GM21390 (cell line): ENCODE results near the gene RGCC.

Experiments used
- ATAC-seq: cut with Tn5 transposase; IDR thresholded peaks from one replicate; pipeline ENCODE4 v1.9.1; 2021; ENCODE audit not compliant: unreplicated experiment

RGCC gene

GRCh38 chr13:41514853-41515395, 57.6 kb downstream of the RGCC start:
- ATAC-seq, result no peak

- ATAC-seq, result no peak
Observed at GRCh38 chr13:41515491-41516139, 58.3 kb downstream of the RGCC start.

- no peak for ATAC-seq
Observed at GRCh38 chr13:41516166-41516565, 58.8 kb downstream of the RGCC start.

GRCh38 chr13:41516760-41517159, 59.4 kb downstream of the RGCC start:
- ATAC-seq, result no peak

GRCh38 chr13:41520016-41520659, 62.8 kb downstream of the RGCC start:
- ATAC-seq, result no peak
